ENCODE results near the gene GPBP1L1.
"Not testable (repeated sequence)": the region's sequence is repeated elsewhere in the genome, so short reads cannot be mapped to it uniquely, and the experiment has no call there.

Gene GPBP1L1

DNA sequence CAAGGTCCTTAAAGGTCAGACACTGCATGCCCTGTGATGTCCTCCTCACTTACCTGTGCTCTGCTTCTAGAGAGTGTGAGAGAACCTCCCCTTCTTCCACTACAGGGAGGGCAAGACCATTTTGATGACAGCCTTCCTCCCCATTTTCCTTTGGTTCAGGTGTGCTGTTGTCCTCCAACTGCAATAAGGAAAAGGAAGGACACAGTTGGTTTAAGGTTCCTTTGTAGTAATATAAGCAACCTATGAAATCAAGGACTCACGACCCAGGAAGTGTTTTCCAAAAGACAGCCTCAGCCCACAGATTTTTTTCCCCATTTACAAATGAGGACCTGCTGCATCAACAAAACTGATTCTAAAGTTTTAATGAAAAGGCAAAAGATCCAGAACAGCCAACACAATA, 55.9 kb downstream of the GPBP1L1 start:
- DNase-seq, result no peak

DNA sequence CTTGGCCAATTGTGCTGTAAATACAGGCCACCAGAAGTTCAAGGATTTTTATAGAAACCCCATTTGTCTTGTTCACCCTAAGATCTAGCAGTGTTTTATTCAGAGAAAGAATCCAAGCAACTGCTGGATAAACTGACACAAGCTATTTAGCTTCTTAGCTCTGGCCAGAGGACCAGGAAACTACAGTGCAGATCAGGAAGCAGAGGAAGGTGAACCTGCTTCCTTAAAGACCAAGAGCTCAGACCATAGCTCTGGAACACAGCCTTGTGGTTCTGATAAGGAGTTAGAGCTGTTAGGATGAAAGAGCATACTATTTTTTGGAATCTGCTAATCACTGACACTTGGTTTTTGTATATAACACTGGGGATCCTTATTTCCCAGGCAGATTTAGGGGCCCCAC, 57.3 kb downstream of the GPBP1L1 start:
- no peak for DNase-seq

DNA sequence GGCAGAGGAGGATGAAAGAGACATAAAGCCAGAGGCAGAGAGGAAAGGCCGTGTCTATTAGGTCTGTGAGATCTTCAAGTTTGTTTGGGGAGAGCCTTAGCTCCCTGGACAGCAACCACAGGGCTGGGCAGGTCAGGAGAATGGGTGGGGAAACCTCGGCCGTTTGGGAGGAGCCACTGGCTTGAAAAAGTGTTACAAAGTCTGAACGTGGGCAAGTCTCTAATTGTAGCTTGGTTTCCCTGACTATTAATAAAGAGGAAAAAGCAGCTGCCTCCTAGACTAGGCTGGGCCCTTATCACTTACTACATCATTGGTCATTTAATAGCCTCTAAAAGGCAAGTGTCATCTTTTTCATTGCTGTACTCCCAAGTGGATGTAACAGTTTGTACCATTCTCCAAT, 62.4 kb downstream of the GPBP1L1 start, which contains the start of gene CCDC17:
TSS of gene CCDC17 (minus strand) at position 83 of the 400 bp plus-strand sequence. CDS start 145 bp downstream, outside the sequence.
- DNase-seq, result no peak

DNA sequence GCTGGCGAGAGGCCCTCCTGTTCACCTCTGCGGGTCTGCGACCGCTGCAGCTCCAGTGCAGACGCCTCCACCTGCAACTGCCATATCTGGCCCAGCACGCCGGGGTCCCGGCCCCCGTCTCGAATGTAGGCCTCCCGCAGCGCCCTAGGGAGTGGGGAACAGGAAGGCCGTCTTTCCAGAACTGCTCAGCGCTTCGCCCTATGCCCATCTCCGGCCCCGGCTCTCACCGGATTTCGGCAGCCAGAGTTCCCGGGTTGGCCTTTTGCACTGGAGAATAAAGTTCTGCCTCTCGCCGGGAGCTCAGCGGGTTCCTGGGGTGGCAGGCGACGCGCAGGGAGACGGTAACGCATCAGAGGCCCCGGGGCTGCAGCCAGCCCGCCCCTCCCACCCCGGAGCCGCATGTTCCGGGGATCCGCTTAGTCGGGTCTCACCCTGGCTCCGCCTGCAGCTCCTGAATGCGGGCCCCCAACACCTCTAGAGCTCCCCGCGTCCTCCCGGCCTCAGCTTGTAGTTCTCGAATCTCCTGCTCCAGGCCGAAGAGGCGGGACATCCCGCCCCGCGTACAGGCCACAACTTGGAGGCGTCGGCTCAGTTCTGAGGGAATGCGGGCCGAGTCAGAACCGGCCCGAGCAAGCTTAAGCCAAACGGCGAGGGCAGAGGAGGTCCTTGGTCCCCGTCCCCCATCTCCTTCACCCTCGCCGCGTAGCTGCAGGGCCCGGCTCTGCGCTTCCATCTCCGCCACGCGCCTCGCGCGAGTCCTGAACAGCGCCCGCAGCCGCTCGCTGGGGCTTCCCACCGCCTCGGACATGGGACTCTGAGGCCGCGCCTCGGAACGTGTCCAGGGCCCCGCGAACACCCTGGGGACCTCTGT, 63.6 kb downstream of the GPBP1L1 start:
- DNase-seq, result no peak

DNA sequence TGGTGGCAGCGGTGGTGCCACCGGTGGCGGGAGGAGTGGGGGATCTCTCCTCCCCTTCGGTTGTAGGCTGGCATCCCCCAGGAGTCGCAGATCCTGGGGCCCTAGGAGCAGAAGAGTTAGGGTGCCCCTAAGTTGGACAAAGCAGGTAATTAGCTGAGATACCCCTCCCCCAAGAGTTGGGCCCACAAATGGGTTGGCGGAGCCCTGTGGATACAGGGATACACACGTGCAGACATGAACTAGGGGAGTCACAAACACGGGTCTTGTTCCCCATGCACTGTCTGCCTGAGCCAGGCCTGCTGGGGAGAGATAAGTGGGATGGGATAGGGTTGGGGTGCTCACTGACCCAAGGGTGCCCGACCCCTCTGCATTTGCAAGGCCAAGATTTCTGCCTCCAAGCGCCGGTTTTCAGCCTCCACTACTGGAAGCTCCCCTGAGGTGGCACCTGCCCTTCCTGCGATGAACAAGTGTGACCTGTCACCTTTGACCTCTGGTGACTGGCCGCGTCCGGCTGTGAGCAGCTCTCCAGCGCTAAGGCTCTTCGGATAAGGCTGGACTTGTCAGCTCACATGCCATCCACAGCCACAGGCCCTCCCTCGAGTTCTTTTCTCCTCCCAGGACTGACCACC, 64.3 kb downstream of the GPBP1L1 start:
- DNase-seq, result no peak

DNA sequence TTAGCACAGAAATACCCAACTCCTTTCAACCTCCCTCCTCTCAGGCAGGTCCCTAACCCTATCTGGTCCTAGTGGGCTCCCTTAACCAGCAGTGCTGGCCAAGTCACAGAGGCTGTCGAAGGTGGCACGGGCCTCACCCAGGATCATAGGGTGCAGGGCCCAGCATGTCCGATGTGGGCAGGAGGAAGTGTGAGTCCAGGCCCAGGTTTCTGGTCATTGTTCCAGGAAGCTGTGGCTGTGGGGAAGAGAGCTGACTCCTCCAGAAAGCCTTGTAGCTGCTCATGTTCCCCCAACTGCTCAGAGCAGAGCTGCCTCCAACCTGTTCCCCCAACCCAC, 64.9 kb downstream of the GPBP1L1 start:
- DNase-seq, result no peak

DNA sequence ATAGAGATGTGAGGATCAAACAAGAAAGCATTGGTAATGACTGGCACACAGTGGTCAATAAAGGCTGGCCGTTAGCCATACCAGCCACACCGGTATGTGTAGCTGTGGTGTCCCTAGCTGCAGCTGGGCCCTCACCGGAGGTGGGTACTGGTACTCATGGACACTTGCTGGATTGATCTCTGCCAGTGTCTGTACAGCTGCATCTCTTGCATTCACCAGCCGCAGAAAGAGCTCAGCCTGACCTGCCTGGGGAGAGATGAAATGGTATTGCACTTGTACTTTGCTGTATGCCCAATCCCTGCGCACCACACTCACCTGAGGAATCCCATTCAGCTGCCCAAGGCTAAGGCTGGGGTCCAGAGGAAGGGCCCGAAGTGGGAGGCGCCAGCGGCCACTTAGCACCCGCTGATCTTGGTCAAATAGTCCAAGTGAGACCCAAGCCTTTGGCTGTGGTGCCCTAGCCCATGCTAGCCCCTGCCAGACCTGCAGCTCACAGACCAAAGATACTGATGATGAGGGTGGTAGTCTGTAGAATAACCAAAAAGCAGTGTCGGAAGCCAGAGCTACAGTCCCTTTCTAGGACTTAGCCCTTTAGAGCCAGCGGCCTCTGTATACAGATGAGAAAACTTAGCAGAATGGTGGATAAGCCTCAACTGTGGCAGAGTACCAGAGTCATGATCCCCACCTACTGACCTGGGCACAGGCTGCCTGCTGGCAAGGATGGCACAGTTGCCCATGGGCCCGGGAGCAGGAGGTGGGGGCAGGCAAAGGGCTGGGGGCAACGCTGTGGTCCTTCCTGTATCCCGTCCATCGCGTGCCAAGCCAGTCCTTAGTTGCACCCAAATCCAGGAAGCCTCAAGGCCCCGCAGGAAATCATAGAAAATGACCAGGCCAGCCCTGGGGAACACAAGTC, 65.5 kb downstream of the GPBP1L1 start:
- no peak for DNase-seq

DNA sequence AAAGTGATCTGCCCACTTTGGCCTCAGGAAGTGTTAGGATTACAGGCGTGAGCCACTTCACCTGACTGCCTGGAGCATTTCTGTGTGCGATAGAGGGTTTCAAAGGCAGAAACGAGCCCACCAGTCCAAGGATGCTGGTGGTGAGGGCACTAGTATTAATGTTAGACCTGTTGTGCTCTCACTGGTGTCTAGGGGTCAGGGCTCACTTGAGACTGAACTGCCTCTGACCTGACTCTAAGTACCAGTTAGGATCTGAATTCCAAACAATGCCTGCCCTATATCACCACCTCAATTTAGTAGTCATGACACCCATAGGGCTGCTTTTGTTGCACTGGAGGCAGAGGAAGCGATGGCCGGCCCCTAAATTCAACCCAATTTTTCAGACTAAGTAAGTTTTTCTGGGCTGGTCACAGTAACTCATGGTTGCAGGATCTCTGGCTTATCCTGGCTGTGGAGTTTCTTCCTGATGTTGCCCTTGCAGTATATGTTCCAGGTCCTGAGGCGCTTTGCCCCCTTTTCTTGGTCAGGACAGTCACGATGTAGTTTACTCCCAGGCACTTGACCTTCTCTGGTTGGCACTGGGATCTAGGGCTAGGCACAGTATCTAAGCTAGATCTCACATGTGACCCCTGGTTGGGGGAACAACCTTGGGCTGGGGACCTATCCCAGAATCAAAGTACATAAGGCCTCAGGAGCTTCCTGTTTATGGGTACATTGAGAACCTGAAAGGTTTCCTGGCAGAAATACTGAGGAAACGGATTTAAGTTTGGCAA, 67.0 kb downstream of the GPBP1L1 start:
- DNase-seq, result no peak

DNA sequence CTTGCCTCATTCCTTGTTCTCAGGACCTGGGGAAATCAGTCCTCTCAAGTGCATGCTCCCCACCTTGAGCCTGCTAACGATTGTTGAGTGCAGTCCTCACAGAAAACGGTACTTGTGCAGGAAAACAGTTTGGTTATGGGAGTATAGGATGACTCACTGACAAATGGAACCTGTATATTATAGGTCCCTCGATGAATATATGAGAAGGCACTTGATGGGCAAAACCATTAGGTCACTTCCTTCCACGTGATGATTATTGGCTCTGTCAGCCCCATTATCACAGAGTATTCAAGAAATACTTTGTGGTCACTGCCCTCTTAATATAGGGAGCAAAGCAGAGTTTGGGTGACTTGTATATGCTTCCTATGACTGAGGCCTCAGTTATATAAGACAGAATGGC, 68.7 kb downstream of the GPBP1L1 start:
- DNase-seq, result no peak

DNA sequence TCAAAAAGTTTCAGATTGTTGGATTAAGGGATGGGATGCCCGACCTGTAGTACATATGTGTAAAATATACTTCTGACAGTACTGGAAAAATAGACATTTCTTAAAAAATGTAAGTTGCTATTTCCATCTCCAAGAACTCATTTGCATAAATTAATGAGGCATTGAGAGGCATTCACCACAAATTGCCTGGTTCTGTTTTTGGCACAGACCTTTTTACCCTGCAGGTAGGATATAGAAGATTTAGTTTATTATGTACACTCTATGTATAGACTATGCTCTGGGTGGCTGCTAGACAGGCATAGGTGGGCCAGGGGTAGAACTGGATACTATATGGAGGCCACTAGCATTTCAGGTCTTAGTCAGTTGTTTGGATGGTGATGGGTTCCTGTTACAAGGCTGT, 70.4 kb downstream of the GPBP1L1 start:
- DNase-seq, result no peak

DNA sequence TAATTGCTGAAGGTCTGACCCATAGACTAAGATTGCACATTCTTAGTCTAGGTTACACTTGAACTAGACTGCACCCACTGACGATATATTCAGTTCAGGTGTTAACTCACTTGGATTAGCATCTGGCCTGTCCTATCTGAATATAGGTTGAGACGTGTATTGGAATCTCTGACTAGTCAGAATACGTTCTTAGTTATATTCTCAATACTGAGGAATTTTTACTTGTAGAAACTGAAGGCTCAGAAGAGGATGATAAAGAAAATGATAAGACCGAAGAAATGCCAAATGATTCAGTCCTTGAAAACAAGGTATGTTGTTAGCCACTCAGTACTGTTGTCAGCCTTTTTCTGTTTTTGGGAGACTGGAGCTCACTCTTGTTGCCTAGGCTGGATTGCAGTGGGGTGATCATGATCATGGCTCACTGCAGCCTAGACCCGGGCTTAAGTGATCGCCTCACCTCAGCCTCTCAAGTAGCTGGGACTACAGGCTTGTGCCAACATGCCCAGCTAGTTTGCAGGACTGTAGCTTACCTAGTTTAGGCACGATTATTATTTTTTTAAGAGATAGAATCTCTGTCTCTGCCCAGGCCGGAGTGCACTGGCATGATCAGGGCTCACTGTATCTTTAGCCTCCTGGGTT, 73.3 kb downstream of the GPBP1L1 start:
- DNase-seq, result no peak

DNA sequence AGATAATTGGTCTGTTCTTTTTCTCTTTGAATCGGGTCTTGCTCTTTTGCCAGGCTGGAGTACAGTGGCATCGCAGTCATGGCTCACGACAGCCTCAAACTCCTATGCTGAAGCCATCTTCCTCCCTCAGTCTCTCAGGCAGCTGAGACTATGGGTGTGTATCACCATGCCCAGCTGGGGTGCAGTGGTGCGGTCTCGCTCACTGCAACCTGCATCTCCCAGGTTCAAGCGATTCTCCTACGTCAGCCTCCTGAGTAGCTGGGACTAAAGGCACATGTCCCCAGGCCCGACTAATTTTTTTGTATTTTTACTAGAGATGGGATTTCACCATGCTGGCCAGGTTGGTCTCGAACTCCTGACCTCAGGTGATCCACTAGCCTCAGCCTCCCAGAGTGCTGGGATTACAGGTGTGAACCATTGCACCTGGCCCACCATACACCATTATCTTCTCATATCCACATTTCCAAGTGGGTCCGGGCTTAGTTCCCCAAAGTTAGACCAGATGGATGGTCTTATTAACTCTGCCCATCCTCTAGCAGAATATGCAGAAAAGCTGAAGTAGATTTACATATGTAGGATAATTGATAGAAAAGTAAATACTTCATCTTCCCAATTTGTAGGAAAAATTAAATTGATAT, 75.6 kb downstream of the GPBP1L1 start:
- no peak for DNase-seq

DNA sequence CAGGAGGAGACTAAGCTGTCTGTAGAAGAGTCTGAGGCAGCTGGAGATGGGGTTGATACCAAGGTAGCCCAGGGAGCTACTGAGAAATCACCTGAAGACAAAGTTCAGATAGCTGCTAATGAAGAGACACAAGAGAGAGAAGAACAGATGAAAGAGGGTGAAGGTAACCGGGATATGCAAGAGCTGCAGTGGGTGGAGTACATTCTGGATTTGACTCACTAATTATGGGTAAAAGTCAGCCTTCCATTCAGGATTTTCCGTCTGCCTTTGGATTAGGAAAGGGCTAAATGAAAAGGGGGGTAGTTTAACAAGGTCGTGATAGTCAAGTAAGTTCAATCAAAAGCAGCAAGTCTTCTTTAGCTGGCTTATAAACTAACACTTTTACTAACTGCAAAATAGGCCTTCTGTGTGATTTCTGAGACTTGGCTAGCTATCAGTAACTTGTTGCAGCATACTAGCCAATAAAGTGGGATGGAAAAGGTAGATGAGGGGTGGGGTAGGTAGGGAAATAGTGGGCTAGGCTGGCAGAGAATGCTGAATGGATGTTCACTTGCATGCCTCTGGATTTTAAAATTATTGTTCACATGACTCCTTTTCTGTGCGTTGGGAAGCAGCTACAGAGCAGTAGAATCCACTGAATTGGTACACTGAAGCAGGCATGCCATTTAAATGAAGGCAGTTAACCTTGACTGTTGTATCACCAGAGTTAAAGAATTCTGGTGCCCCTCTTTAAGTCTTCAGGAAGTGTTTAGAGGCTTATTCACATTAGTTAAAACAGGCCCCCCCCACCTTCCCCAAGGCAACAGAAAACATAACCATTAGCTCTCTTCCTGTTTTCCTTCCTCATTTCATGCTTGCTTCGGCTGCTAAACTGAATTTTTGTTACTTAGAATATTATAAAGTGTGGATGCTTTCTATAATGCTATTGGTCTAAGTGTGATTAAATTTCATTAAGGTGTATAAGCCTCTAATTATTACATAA, 77.9 kb downstream of the GPBP1L1 start:
- DNase-seq, result no peak

DNA sequence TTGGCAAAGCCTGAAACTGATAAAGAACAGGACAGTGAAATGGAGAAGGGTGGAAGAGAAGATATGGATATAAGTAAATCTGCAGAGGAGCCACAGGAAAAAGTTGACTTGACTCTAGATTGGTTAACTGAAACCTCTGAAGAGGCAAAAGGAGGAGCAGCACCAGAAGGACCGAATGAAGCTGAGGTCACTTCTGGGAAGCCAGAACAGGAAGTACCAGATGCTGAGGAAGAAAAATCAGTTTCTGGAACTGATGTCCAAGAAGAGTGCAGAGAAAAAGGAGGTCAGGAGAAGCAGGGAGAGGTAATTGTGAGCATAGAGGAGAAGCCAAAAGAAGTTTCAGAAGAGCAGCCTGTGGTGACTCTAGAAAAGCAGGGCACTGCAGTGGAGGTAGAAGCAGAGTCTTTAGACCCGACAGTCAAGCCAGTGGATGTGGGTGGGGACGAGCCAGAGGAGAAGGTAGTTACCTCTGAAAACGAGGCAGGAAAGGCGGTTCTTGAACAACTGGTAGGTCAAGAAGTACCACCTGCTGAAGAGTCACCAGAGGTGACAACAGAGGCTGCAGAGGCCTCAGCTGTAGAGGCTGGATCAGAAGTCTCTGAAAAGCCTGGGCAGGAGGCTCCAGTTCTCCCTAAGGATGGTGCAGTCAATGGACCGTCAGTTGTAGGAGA, 78.8 kb downstream of the GPBP1L1 start:
- no peak for DNase-seq

DNA sequence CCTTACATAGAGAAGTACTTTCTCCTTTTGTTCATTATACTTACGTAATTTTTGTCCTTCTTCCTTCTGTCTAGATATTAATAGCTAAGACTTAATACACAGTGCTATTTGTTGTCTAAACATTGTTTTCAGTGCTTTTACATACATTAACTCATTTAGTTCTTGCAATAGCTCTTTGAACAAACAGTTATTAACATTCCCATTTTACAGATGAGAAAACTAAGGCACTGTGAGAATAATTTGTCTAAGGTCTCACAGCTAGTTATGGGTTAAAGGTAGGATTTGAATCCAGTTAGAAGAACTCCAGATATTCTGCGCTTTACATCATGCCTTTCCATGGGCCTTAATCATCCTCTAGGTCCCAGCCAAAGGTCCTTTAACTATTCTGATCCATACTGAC, 82.1 kb downstream of the GPBP1L1 start:
- no peak for DNase-seq

DNA sequence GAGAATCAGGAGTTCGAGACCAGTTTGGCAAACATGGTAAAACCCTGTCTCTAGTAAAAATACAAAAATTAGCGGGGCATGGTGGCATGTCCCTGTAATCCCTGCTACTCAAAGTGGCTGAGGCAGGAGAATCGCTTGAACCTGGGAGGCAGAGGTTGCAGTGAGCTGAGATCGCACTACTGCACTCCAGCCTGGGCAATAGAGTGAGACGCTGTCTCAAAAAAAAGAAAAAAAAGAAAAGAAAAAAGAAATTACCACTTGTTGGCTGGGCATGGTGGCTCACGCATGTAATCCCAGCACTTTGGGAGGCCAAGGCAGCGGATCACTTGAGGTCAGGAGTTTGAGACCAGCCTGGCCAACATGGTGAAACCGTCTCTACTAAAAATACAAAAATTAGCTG, 89.6 kb downstream of the GPBP1L1 start:
- DNase-seq, result not testable (repeated sequence)

DNA sequence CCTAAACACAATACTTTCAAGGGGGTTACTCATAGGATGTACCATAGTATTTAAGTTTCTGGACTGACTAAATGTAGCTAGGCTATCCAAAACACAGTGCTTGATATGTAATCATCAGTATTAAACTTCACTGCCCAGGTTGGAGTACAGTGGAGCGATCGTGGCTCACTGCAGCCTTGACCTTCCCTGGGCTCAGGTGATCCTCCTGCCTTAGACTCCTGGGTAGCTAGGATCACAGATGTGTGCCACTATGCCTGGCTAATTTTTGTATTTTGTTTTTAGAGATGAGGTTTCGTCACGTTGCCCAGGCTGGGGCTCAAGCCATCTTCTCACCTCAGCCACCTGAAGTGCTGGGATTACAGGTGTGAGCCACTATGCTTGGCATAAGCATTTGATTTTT, 91.9 kb downstream of the GPBP1L1 start:
- DNase-seq, result no peak

DNA sequence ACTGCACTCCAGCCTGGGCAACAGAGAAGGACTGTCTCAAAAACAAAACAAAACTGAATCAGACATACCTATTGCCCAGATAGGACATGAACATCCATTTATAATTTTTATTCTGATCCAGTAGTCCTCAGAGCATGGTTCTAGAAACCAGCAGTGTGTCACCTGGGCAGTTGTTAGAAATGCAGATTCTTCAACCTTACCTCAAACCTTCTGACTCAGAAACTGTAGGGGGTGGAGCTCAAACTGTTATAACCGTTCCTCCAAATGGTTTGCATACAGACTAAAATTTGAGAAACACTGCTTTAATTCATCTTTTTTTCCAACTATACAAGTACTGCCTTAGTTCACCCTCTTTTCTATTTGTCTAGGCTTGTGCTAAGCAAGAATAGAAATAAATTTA, 96.5 kb downstream of the GPBP1L1 start:
- DNase-seq, result no peak

DNA sequence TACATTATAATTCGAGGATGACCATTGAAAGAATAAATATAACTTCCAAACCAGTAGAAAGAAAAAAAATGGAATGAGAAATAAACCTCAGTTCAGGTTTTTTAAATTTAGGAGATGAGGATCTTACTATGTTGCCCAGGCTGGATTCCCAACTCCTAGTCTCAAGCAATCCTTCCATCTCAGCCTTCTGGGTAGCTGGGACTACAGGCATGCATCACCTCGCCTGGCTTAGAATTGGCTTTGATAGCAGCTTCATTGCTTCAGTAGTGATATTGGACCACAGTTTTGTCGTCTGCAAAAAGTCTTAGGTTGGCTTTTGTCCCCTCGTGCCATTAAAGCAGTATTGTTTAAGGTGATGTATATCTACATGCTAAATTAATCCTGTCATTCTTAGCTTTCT, 99.6 kb downstream of the GPBP1L1 start:
- no peak for DNase-seq
